ENCODE measurements around the gene DTX4.
"Not testable (repeated sequence)": the region's sequence is repeated elsewhere in the genome, so short reads cannot be mapped to it uniquely, and the experiment has no call there.

DTX4 gene

DNA sequence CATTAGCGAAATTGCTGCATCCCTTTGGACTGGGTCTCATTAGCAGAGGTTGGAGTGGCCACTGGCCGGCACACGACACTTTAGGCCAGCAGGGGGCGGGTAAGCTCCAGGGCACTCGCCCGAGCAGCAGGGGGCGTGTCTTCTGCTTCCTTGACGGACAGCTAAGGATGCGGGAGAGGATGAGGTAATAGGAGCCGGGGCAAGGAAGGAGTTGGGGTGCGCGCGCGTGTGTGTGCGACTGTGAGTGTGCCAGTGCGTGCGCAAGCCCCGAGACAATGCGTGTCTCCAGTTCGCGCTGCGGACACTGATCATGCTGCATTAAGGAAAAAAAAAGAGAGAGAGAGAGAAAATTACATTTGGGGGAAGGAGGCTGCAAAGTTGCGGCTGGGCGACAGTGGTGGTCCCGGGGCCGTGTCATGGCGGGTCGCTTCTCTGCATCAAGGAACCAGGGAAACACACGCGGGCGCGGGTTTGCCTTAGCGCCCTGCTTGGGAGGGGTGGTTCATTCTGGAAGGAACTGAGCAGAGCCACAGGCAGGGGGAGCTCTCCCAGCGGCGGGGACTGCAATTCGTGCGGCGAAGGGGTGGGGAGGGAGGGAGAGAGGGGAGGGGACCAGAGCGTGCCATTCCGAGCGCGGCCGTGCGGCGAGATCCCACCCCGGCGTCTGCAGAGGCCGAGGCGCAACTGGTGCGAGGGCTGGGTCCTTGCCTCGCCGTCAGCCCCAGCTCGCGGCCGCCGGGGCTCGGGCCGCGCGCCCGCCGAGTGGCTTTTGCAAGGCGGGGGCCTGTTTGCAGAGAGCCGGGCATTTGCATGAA is at the start of gene DTX4:
DTX4 (plus strand) TSS at position 625 of the 815 bp plus-strand sequence. CDS start 464 bp downstream, outside the sequence.
- peak; percentile 57 to 69 for DNase-seq

DNA sequence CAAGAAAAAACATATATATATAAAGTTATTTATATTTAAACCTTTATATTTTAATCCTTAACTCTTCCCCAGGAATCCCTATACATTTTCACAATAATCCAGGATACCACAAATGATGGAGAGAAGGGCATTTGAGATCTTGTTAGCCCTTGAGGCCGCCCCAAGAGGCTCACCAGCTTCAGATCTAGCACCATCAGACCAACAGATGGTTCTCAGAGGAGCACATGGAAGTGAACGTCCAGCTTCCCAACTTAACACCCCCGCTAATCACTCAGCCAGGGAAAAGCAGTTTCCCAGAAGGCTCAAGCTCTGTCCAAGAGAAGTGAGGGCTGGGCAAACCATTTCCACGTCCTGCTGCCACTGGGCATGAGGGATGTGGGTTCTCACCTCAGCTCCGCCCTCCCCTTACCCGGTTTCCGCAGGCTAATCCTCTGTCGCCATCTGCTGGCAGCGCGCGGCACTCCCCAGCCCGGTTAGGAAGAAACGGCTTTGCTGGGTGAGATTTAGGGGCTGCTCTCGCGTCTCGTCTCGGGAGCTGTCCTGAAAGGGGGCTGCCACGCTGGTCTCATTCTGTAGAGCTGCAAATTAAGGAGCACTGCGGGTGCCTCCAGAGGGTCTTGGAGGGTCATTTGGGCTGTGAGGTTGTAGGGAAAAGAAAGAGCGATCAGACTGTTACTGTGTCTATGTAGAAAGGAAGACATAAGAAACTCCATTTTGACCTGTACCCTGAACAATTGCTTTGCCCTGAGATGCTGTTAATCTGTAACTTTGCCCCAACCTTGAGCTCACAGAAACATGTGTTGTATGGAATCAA is 36.1 kb upstream of the DTX4 start:
- DNase-seq = peak in 1 of 2 experiments; percentile 18

DNA sequence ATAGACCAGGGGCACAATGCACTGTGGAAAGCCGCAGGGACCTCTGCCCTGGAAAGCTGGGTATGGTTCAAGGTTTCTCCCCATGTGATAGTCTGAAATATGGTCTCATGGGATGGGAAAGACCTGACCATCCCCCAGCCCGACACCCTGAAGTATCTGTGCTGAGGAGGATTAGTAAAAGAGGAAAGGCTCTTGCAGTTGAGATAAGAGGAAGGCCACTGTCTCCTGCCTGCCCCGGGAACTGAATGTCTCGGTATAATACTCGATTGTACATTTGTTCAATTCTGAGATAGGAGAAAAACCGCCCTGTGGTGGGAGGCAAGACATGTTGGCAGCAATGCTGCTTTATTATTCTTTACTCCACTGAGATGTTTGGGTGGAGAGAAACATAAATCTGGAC is 35.4 kb upstream of the DTX4 start:
- not testable (repeated sequence) for DNase-seq

DNA sequence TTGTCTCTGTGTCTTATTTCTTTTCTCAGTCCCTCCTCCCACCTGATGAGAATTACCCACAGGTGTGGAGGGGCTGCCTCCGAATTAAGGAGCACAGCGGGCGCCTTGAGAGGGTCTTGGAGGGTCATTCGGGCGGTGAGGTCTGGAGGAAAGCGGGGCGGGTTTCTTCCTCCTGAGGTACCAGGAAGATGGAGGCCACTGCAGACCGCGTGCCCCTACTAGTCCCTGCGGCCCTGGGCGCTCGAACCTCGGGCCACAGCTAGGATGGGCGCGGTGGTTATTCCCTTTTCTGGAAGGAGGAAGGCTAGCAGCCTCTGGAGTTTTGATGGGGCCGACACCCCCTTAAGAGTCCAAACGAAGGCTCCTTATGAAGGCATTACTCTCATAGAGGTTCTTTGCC is 34.7 kb upstream of the DTX4 start:
- no peak for DNase-seq

DNA sequence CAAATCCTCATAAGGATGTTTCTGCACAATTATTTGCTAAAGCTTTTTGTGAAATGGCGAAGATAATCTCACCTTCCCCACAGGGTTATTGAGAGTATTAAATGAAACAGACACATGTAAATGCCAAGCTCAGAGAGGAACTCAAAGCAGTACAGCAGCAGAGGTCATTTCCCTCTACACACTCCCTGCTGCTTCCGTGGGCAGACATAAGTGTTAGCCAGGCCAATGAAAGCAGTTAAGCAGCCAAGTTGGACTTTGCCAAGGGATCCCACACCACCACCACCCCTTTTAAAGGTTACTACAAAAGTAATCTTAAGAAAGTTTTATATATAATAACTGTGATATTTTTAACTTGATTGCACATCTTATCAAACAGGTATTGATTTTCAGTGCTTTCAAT is 33.3 kb upstream of the DTX4 start:
- DNase-seq = no peak

DNA sequence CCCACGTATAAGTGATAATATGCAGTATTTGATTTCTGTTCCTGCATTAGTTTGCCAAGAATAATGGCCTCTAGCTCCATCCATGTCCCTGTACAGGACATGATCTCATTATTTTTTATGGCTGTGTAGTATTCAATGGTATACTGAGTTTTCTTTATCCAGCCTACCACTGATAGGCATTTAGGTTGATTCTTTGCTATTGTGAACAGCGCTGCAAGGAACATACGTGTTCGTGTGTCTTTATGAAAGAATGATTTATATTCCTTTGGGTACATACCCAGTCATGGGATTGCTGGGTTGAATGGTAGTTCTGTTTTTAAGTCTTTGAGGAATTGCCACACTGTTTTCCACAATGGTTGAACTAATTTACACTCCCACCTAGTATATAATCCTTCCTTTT is 30.7 kb upstream of the DTX4 start:
- DNase-seq = no peak

DNA sequence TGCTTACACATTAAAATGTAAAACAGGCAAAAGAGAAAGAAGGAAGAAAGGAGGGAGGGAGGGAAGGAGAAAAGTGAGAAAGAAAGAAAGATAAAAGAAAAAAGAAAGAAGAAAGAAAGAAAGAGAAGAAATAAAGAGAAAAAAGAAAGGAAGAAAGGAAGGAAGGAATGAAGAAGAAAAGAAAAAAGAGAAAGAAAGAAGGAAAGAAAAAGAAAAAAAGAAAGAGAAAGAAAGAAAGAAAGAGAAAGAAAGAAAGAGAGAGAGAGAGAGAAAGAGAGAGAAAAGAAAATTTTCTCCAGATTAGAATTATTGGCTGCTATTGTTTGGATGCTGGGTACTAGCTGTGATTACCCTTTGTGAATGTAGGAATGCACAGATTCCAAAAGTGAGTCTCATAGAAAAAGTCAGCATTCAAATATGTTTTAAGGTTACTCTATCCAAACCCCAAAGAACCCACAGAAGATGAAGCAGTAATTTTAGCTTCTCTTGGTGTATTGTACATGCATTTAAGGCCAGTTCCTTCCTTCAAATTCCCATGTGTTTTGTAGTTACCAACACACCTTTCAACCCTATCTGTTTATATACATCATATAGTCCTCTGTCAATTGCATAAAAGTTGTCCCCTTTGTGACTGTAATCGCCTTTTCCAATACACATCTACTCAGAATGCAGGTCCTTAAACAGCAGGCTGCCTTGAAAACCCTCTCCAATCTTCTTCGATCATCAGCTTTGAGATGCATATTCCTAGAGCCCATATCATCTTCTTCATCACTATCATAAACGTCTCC is 30.1 kb upstream of the DTX4 start:
- DNase-seq = no peak

DNA sequence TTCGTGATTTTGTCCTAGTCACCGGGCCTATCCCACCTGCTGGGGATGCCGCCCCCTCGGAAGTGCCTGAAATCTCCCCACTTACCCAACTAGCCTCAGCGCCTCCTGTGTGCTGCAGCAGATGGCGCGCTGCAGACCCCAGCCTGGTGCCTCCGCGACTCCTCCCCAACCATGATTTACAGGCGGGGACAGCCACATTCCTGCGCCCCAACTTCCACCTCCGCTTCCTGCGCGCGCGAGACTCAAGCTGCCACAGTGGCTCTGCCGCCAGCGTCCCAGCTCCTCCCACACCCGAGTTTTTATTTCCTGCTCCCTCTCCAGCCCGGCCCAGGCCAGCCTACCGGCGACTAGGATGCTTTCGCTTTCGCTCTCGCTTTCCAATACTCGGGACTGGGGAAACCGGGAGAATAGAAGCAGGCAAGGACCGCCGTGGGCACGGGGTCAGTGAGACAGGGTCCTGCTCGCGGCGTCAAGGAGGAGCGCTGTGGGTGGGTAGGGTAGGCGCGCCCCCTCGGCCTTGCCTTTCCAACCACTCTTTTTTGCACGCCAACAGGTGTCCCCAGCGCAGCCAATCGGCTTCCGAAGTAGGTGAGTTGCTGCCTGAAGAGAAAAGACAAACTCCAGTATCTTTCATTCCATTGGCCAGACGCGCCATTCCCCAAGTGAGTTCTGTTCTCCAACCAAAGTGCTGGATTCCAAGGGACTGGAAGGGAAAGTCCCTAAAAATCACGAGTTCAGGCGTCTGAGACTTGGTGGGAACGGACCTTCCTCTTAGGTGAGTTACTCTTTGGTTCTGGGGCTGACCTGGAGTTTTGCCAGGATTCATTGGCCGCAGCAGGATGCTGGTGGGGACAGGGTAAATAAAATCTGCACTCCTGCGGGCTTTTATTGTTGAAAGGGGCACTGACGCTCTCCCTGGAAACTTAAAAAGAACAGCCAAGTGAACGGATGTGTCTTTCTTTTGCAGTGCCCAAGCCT is 29.1 kb upstream of the DTX4 start, which contains the start of gene FAM111A:
FAM111A (plus strand) TSS at position 327 of the 978 bp plus-strand sequence. CDS start 6,017 bp downstream, outside the sequence.
- peak; percentile 61 to 83 for DNase-seq

DNA sequence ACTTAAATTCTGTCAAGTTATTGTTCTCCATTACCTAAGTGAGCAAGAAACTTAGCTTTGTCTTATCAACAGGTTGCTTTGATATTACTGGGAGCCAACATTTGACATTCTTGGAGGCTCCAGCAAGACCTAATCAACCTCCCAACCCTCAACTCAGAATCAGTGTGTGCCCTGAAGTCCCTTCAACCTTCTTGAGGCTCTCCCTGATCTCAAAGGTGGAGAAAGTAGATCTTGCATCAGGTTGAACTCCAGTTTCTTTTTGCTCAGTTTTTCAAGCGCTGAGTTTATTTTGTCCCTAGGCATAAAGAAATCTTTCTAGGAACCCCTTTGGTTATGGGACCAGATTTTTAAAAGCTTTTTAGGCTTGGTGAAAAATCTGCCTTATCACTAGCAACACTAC is 27.8 kb upstream of the DTX4 start:
- DNase-seq = no peak

DNA sequence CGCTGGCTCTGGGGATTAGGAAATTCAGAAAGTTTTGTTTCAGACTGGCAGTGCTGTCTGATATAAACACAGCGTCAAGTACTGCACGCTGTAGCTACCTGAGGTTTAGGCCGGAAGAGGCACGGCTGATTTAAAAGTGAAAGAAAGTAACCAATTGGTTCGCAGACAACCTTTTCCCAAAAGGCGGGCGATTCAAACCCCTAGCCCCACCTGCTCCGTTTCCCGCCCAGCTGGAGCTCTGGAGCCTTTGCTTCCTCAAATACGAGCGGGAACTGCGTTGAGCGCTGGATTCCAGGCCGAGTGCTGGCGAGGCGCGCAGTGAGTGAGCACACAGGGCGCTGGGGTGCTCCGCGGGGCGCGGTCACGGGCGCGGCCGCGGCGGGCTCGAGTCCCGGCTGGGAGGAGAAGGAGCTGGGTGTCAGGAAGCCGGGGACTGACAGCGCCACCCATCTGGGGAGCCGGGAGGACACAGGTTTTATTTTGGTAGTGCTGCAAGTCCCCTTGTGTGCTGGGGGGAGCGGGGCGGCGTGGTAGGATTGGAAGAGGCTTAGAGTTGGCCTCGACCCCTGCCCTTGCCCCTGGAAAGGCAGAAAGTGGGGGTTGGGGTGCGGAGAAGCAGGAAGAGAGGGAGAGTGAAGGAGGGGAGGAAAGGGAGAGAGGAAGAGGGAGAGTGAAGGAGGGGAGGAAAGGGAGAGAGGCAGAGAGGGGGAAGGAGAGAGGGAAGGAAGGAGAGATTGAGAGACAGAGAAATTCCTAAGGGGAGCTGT is 27.2 kb upstream of the DTX4 start:
- DNase-seq = peak; percentile 68 to 84

DNA sequence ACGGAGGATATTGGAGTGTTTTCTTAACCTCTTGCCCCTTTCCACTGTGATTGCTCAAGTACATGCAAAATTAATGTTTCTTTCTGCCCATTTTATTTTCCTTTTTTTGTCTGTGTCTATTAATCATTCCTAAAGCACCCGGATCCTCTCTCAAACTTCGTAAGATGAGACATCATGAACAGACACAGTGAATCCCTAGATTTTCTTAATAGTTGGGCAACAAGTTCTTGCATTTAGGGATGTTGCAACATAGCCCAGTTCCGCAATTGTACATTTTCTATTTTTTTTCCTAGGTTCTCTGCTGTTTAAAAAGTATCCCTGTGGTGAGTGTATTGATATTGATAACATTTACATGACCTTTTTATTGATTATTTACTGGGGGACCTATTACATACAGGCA is 26.4 kb upstream of the DTX4 start:
- DNase-seq = no peak

DNA sequence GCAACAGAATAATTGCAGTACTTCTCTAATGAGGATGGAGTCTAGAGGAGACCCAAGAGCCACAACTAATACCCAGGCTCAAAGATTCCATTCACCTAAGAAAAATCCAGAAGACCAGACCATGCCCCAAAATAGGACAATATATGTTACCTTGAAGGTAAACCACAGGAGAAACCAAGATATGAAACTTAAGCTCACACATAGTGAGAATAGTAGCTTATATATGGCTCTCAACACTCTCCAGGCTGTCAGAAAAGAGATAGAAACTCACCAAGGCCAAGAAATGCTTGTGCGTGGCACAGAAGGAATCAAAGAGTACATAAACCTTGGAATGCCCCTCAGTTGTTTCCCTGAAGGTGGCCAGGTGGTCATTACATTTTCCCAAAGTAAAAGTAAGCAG is 20.2 kb upstream of the DTX4 start:
- DNase-seq = no peak

DNA sequence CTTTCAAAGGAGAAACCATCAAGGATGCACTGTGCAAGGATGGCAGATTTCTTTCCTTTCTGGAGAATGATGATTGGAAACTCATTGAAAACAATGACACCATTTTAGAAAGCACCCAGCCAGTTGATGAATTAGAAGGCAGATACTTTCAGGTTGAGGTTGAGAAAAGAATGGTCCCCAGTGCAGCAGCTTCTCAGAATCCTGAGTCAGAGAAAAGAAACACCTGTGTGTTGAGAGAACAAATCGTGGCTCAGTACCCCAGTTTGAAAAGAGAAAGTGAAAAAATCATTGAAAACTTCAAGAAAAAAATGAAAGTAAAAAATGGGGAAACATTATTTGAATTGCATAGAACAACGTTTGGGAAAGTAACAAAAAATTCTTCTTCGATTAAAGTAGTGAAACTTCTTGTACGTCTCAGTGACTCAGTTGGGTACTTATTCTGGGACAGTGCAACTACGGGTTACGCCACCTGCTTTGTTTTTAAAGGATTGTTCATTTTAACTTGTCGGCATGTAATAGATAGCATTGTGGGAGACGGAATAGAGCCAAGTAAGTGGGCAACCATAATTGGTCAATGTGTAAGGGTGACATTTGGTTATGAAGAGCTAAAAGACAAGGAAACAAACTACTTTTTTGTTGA is 19.5 kb upstream of the DTX4 start:
- no peak for DNase-seq

DNA sequence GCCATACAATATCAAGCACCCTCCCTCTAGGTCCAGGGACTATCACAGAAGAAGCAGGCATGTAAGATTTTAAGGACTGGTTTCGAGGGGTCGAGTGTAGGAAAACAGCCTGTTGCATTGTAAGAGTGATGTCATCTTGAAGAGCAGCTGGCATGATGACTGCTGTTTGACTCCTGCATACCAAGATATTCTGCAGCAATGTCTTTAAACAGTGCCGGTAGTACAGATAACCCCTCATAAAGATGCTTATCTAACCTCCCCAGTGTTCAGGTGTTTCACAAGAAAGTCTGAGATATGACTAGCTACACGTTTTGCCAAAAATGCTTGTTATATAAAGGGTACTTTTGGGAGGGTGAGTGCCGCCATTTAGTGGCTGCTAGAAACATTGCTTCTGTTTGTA is 17.3 kb upstream of the DTX4 start:
- DNase-seq = no peak

DNA sequence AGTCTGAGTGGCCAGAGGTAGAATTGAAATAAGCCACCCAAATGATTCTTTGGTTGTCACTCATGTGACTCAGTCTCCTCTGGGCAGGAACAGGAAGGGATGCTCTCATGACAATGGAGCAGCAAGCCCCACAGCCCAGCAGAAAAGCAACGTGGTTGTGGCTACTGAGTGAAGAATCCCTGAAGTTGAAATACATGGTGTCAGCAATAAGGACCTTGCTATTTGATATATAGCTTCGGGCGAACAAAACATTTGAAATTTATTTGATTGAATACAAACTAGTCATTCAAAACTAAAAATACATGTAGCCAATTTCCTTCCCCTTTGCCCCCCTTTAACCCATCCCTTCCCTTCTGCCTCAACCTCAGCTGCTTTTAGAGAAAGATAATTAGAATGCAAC is 14.5 kb upstream of the DTX4 start:
- no peak for DNase-seq

DNA sequence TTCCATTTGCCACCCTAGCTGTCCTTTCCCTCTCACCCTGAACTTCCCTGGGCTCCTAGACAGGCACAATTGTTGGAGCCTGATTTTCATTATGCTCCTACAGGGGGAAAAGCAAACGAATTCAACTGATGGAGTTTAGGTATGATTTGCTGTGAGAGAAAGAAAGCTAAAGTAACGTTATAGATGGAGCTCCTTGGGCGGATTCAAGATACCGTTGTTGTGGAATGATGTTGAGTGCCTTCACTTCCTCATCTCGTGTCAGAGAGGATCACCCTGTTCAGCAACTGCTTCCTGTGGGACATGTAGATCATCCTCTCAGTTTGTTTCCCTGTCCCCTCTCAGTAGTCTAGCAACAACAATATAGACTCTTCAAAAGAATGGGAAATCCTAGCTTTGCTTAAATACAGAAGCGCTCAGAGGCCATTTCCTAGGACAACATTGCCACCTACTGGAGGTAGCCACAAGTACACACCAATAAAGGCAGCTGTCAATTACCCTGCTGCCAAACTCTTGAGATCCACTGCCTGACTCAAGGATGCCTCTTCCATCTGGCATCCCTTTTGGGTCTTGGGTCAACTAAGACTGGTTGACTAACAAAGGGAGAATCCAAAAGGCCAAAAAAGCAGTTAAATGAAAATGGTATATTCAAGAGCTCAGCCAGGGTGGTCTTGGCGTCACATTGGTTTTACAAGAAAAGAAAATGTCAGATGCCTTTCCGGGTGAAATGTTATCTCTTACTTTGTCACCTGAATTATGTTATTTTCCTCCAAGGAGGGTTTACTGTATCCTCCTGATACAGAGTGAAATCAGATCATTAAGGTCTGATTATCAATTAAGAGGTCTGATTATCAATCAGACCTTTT is 13.5 kb upstream of the DTX4 start:
- DNase-seq = peak; percentile 16 to 49

DNA sequence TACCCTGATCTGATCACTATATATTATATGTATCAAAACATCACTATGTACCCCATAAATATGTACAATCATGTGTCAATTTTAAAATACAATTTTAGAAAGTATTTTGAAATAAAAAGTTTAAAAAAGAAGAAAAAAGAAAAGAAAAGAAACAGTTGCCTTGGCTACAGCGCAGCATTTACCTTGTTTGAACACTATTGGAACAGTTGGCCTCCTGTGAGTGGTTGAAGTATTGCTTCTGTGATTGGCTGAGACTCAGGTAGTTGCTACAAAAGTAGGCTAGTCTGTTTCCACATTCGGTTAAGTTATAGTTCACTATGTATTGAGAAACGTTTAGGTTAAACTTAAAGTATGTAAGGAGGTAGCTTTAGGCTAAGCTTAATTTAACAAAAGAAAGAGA is 7.9 kb upstream of the DTX4 start:
- DNase-seq = no peak

DNA sequence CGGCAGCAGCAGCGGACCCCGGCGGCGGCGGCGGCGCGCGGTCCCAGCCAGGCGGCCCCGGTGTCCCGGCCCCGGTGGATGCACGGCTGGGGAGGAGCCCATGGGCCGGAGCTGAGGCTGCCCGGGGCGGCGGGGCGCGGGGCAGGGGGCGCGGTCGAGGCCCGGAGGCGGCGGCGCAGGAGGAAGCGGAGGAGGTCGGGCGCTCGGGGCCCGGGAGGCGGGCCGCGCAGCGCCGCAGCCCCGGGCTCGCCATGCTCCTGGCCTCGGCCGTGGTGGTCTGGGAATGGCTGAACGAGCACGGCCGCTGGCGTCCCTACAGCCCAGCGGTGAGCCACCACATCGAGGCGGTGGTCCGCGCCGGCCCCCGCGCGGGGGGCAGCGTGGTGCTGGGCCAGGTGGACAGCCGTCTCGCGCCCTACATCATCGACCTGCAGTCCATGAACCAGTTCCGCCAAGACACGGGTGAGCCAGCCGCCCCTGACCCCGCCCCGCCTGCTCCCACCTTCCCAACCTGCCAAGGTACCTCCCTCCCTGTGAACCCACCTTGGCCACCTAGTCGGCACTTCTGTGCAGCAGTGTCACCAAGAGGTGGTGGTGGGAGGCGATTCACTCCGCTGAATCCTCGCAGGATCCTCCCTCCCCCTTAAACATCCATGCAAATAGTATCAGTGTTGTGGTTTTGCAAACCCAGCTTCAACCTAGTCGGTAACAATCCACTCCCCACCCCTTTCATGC is 580 bp downstream of the DTX4 start:
- no peak for DNase-seq
